Testis (tissue), 2 donors: ENCODE data around the gene FSTL5.

Source experiments
- POLR2A ChIP-seq: fragments of 450-650 bp; IDR thresholded peaks from one replicate; pipeline ENCODE4 v1.6.1; 2017; ENCODE audit warnings: antibody characterized with exemption, mild to moderate bottlenecking, moderate library complexity
- TF ChIP-seq, protein P1 (sequence below), 3 experiments: fragments of 450-650 bp in 2 of 3; fragments of 200-600 bp in 1 of 3; sonication (generic) in 1 of 3; IDR thresholded peaks; one replicate each; pipeline ENCODE4 v1.5.1; 2016 to 2019; ENCODE audit warnings: antibody characterized with exemption in 3 of 3, mild to moderate bottlenecking in 2 of 3, moderate library complexity in 1 of 3

DNA sequence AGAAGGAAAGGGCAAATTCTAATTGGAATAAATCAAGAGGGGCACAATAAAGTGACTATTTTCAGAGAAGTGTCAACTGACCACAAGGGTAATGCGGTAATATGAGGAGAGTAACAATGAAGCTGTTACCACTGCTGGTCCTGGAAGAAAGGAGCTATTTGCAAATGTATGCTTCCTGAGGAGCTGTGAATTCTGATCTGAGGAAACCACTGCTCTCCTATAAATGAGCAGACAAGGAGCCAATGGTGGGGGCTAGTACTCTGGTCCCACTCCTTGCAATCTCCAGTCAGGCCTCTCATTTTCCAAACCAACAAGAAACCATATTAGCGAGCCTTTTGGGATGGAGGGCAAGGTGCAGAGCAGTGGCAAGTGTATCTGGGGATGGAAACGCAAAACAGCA, 770.2 kb downstream of the FSTL5 start:
- TF ChIP-seq, protein P1, sequence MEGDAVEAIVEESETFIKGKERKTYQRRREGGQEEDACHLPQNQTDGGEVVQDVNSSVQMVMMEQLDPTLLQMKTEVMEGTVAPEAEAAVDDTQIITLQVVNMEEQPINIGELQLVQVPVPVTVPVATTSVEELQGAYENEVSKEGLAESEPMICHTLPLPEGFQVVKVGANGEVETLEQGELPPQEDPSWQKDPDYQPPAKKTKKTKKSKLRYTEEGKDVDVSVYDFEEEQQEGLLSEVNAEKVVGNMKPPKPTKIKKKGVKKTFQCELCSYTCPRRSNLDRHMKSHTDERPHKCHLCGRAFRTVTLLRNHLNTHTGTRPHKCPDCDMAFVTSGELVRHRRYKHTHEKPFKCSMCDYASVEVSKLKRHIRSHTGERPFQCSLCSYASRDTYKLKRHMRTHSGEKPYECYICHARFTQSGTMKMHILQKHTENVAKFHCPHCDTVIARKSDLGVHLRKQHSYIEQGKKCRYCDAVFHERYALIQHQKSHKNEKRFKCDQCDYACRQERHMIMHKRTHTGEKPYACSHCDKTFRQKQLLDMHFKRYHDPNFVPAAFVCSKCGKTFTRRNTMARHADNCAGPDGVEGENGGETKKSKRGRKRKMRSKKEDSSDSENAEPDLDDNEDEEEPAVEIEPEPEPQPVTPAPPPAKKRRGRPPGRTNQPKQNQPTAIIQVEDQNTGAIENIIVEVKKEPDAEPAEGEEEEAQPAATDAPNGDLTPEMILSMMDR (IDR thresholded peaks at IDR 0.05) = no peak
- TF ChIP-seq POLR2A = no peak
